Endothelial cell of umbilical vein (primary cell): Measurements from ENCODE around the gene ZPLD1.

Experiments
- CTCF ChIP-seq, 2 donors: IDR thresholded peaks; 1 replicate in 1 of 2; 2 replicates in 1 of 2; pipeline ENCODE4 v1.5.1; 2011; ENCODE audit warnings: low read length in 2 of 2, mild to moderate bottlenecking in 2 of 2, moderate library complexity in 2 of 2, control low read depth in 1 of 2, inconsistent platforms in 1 of 2, low read depth in 1 of 2; ENCODE audit not compliant: insufficient read depth in 1 of 2; ENCODE audit errors: extremely low read depth in 1 of 2
- GATA2 ChIP-seq: IDR thresholded peaks from 2 replicates; pipeline ENCODE4 v1.7.0; 2011; ENCODE audit warnings: low read depth, mild to moderate bottlenecking, moderate library complexity, mixed read lengths, low read length; ENCODE audit not compliant: insufficient read length, insufficient read depth
- MYC ChIP-seq: IDR thresholded peaks from one replicate; pipeline ENCODE4 v1.6.1; 2011; ENCODE audit warnings: mild to moderate bottlenecking, low read depth, low read length
- TF ChIP-seq, protein P1 (sequence below): IDR thresholded peaks from 2 replicates; pipeline ENCODE4 v1.6.1; 2011; ENCODE audit not compliant: insufficient read depth, insufficient read length

- no peak for TF ChIP-seq GATA2
- TF ChIP-seq MYC: no peak
- TF ChIP-seq, protein P1, sequence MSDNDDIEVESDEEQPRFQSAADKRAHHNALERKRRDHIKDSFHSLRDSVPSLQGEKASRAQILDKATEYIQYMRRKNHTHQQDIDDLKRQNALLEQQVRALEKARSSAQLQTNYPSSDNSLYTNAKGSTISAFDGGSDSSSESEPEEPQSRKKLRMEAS: no peak
- TF ChIP-seq CTCF (IDR thresholded peaks at IDR 0.05; ENCODE audit: extremely low read depth in 1 of 2, insufficient read depth in 1 of 2, low read depth in 1 of 2, low read length in 2 of 2): no peak
Observed at GRCh38 chr3:102528727-102529126, 93.9 kb downstream of the ZPLD1 start.
